Adrenal gland (tissue), 5 donors: ENCODE data around the gene ZNF143.

Experiments
- CTCF ChIP-seq, 6 experiments: fragments of 450-650 bp in 4 of 6; fragments of 200-600 bp in 2 of 6; sonication (generic) in 1 of 6; IDR thresholded peaks; 1 replicate in 5 of 6; 2 replicates in 1 of 6; pipeline versions ENCODE4 v1.5.1 to v1.8.0; 2016 to 2021; ENCODE audit warnings: antibody characterized with exemption in 6 of 6, mild to moderate bottlenecking in 2 of 6, moderate library complexity in 1 of 6
- POLR2A ChIP-seq, 2 donors: fragments of 450-650 bp; IDR thresholded peaks; one replicate each; pipeline ENCODE4 v1.6.1; 2017; ENCODE audit warnings: antibody characterized with exemption in 2 of 2, mild to moderate bottlenecking in 2 of 2, moderate library complexity in 1 of 2
- donor health status: DM: no; HTN: no; CAD: no.

GRCh38 chr11:9562716-9563115 lies 101.9 kb downstream of the ZNF143 start:
- TF ChIP-seq CTCF (IDR thresholded peaks at IDR 0.05) (no peak), POLR2A (IDR thresholded peaks at IDR 0.05) (no peak)
